Activated CD8-positive, alpha-beta memory T cell treated with anti-CD3 and anti-CD28 coated beads, Interleukin-2, amount 10 ng/mL, durations not matched to agents 7 days and 5 days (primary cell): ENCODE data around the gene TMEM132D. TPM values are rescaled to one million over a fixed set of nuclear protein-coding genes. Genes with fewer than 3 reads are reported as not detected.
"Not testable (repeated sequence)": the region's sequence is repeated elsewhere in the genome, so short reads cannot be mapped to it uniquely, and the experiment has no call there.

Experiments used
- ATAC-seq: fragments of 150-1000 bp; cut with Tn5 transposase; one replicate; pipeline ENCODE4 v1.10.0; 2021; ENCODE audit warnings: moderate library complexity
- CTCF ChIA-PET: fragments of 350-600 bp; sonication (Branson Sonifier 250); formaldehyde crosslinking; loops from one replicate; lab custom pipeline; 2021; ENCODE audit warnings: antibody characterized with exemption; lab: Charles Lee
- DNase-seq: peaks from one replicate; pipeline ENCODE4 v3.0.0-alpha.2; 2020
- H3K27ac Mint-ChIP-seq: one replicate; pipeline ENCODE4 v1.8.0; 2021; ENCODE audit warnings: mild to moderate bottlenecking, mixed read lengths
- H3K27me3 Mint-ChIP-seq: one replicate; pipeline ENCODE4 v1.8.0; 2021; ENCODE audit warnings: mixed read lengths
- H3K36me3 Mint-ChIP-seq: one replicate; pipeline ENCODE4 v1.8.0; 2021; ENCODE audit warnings: mild to moderate bottlenecking, mixed read lengths
- H3K4me1 Mint-ChIP-seq: one replicate; pipeline ENCODE4 v1.8.0; 2021; ENCODE audit warnings: mixed read lengths
- H3K4me3 Mint-ChIP-seq: one replicate; pipeline ENCODE4 v1.8.0; 2021; ENCODE audit warnings: mild to moderate bottlenecking, moderate library complexity, mixed read lengths
- H3K9me3 Mint-ChIP-seq: one replicate; pipeline ENCODE4 v1.8.0; 2022; ENCODE audit warnings: low read depth, mixed read lengths
- total RNA-seq, 2 experiments: library from RNA; stranded (reverse); gene quantifications; one replicate each; pipeline ENCODE4 v1.2.3, GENCODE V29; 2021

Gene TMEM132D
- total RNA-seq, 2 experiments from 2014 or later = not detected

DNA sequence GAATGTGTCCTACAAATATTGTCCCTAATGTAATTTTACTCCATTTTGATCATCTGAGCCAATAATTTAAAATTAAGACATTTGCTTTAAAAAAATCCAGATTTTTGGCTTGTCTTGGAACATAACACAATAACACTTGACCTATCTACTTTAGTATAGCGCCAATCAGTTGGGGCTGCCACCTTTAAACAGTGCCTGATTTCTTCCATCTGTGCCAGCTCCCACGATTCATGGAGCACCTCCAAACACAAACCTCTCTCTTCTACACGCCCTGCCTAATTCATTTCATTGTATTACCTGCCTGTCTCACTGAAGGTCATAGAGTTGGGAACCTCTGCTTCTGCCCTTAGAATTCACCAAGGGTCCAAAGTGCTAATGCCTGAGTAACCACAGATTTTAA, 352.4 kb downstream of the TMEM132D start:
- no peak overlapping the region for H3K4me3 Mint-ChIP-seq
- H3K4me1 Mint-ChIP-seq = no peaks in the 10 kb centered on the region
- H3K36me3 Mint-ChIP-seq = no peaks in the 10 kb centered on the region
- no peak for DNase-seq
- CTCF ChIA-PET = no interaction called here
- peaks cover 10% of the 10 kb centered on the region for H3K9me3 Mint-ChIP-seq
- no peak for ATAC-seq
- H3K27me3 Mint-ChIP-seq = no peaks in the 10 kb centered on the region
- no peak overlapping the region for H3K27ac Mint-ChIP-seq

DNA sequence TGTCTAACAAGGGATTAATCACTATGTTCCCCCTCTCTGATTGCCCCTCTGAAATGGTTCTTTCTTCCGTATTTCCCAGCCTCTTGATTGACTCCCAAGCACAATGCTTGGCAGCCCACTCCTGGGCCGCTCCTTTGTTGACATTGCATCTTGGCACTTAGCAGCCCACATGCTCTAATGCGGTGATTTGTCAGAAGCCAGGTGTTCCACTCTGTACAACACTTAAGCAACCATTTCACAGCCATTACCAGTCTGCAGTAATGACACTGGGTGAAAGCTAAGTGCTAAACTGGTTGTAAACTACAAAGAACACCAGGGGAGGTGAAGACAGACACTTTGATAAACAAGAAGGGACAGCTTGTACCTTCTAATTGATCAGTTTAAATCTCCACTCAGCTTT, 353.5 kb downstream of the TMEM132D start:
- no peaks in the 10 kb centered on the region for H3K36me3 Mint-ChIP-seq
- H3K9me3 Mint-ChIP-seq = peaks cover 10% of the 10 kb centered on the region
- H3K4me3 Mint-ChIP-seq = no peak overlapping the region
- CTCF ChIA-PET = no interaction called here
- H3K27me3 Mint-ChIP-seq = no peaks in the 10 kb centered on the region
- no peaks in the 10 kb centered on the region for H3K4me1 Mint-ChIP-seq
- DNase-seq (no peak), ATAC-seq (no peak)
- no peak overlapping the region for H3K27ac Mint-ChIP-seq

DNA sequence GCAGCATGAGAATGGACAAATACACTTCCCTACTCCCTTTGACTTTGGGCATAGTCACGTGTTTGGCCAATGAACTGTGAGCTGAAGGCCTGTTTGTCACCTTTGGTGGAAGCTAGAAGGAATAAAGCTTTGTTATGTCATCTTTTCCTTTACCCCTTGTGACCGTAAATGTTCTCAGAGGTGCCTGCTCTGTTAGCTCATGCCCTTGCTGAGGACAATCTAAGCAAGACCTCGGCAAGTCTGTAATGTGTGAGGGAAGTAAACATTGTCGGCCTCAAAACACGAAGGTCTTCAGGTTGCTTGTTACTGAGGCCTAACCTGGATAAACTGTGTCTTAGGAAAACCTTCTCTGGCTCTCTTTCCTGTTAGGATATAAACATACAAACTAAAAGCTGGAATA, 354.2 kb downstream of the TMEM132D start:
- ATAC-seq (no peak), DNase-seq (no peak)
- H3K27me3 Mint-ChIP-seq = no peaks in the 10 kb centered on the region
- H3K36me3 Mint-ChIP-seq = no peaks in the 10 kb centered on the region
- H3K9me3 Mint-ChIP-seq = peaks cover 10% of the 10 kb centered on the region
- no peak overlapping the region for H3K27ac Mint-ChIP-seq
- H3K4me3 Mint-ChIP-seq = no peak overlapping the region
- no peaks in the 10 kb centered on the region for H3K4me1 Mint-ChIP-seq
- CTCF ChIA-PET = no interaction called here

DNA sequence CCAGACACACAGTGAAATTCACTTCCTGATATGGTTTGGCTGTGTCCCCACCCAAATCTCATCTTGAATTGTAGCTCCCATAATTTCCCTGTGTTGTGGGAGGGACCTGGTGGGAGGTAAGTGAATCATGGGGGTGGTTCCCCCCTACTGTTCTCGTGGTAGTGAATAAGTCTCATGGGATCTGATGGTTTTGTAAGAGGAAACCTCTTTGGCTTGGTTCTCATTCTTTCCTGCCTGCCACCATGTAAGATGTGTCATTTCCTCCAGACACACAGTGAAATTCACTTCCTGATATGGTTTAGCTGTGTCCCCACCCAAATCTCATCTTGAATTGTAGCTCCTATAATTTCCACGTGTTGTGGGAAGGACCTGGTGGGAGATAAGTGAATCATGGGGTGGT, 354.8 kb downstream of the TMEM132D start:
- H3K4me1 Mint-ChIP-seq, DNase-seq, H3K27ac Mint-ChIP-seq, ATAC-seq, H3K27me3 Mint-ChIP-seq, H3K36me3 Mint-ChIP-seq, CTCF ChIA-PET, H3K4me3 Mint-ChIP-seq: not testable (repeated sequence)
- peaks cover 10% of the 10 kb centered on the region for H3K9me3 Mint-ChIP-seq

DNA sequence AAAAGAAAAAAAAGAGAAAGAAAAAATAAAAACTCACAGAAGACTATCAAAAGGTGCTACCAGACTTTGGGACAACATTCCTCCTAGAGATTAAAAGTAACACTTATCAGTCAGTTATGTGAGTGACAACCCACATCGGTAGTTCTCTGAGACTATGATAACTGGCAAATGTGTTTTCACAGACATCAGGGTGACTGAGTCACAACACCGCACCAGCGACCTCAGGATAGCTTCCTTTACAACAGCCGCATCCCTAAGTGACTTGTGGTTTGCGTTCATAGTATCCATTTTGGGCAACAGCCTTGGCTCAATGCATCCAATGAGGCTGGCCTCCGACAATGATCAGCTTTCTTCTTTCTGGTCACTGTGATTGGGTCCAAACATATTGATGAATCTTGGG, 359.1 kb downstream of the TMEM132D start:
- H3K4me1 Mint-ChIP-seq = no peaks in the 10 kb centered on the region
- ATAC-seq (no peak), DNase-seq (no peak)
- H3K9me3 Mint-ChIP-seq = peaks cover 8% of the 10 kb centered on the region
- no peaks in the 10 kb centered on the region for H3K27me3 Mint-ChIP-seq
- H3K27ac Mint-ChIP-seq = no peak overlapping the region
- CTCF ChIA-PET = no interaction called here
- no peak overlapping the region for H3K4me3 Mint-ChIP-seq
- no peaks in the 10 kb centered on the region for H3K36me3 Mint-ChIP-seq

DNA sequence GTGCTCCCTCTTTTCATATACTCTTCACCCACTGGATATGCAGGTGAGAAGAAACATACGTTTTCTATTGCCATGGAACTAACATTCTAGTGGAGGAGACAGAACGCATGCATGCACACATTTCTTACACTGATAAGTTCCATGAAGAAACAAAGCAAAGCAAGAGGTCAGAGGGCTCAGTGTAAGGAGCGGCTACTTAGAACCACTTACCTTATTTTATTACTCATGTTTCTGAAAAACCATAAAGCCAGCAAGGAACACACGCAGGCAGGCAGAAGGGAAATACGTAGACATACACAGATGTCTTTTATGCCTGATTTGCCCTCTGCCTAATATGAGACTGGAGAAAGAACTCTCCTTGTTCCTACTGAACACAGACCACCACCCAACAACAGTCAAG, 362.9 kb downstream of the TMEM132D start:
- no peak overlapping the region for H3K27ac Mint-ChIP-seq
- peaks cover 15% of the 10 kb centered on the region for H3K9me3 Mint-ChIP-seq
- no peaks in the 10 kb centered on the region for H3K36me3 Mint-ChIP-seq
- CTCF ChIA-PET = no interaction called here
- ATAC-seq (no peak), DNase-seq (no peak)
- no peaks in the 10 kb centered on the region for H3K4me1 Mint-ChIP-seq
- H3K27me3 Mint-ChIP-seq = no peaks in the 10 kb centered on the region
- H3K4me3 Mint-ChIP-seq = no peak overlapping the region

DNA sequence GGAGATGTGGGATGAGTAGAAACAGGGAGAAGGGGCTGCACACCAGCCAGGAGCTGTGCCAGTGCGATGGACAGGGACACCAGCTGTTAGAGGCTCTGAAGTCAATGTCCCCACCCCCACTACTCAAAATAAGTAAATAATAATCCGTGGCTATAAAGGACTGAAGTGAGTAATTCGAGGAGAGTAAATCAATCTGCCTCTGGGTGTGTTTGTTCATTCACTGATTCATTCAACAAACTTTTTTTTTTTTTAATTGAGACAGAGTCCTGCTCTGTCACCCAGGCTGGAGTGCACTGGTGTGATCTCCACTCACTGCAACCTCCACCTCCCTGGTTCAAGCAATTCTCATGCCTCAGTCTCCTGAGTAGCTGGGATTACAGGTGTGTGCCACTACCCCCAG, 363.6 kb downstream of the TMEM132D start:
- no peak overlapping the region for H3K27ac Mint-ChIP-seq
- ATAC-seq (no peak), DNase-seq (no peak)
- H3K4me3 Mint-ChIP-seq = no peak overlapping the region
- no peaks in the 10 kb centered on the region for H3K27me3 Mint-ChIP-seq
- CTCF ChIA-PET = no interaction called here
- H3K9me3 Mint-ChIP-seq = peaks cover 15% of the 10 kb centered on the region
- no peaks in the 10 kb centered on the region for H3K36me3 Mint-ChIP-seq
- H3K4me1 Mint-ChIP-seq = no peaks in the 10 kb centered on the region

DNA sequence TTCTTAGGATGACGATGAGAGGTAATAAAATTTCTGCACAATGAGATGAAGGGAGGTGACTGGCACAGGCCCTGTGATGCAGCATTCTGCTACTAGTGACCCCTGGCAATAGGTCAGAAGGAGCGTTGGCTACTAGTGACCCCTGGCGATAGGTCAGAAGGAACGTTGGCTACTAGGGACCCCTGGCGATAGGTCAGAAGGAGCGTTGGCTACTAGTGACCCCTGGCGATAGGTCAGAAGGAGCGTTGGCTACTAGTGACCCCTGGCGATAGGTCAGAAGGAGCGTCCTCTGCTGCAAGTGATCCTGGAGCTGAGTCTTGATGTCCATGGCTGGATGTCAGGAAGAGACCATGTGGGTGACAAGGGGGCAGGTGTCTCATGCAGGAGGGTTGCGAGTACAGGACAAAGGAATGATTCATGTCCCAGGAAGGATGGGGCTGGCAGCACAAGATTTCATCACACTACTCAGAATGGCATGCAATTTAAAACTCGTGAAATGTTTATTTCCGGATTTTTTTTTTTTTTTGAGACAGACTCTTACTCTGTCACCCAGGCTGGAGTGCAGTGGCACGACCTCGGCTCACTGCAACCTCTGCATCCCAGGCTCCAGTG, 365.0 kb downstream of the TMEM132D start:
- ATAC-seq = not testable (repeated sequence)

DNA sequence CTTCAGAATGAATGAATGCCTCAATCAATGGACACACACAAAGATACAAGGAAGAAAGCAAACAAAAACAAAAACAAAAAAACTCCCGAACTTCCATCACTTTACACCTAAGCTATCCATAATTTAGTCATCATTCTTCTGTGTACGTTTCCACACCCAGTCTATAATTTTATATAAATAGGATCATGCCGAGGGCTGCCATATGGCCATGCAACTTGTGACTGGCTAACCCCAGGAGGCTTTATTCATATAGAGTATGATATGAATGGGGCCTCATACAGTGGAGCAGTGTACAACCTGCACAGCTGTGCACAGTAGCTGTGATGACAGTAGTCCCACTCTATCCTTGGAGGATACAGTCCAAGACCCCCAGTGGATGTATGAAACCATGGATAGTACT, 365.7 kb downstream of the TMEM132D start:
- no peaks in the 10 kb centered on the region for H3K27me3 Mint-ChIP-seq
- peaks cover 15% of the 10 kb centered on the region for H3K9me3 Mint-ChIP-seq
- no peak for ATAC-seq
- CTCF ChIA-PET = no interaction called here
- no peaks in the 10 kb centered on the region for H3K4me1 Mint-ChIP-seq
- no peak for DNase-seq
- no peak overlapping the region for H3K27ac Mint-ChIP-seq
- no peak overlapping the region for H3K4me3 Mint-ChIP-seq
- no peaks in the 10 kb centered on the region for H3K36me3 Mint-ChIP-seq

More for the DNA sequence above, 365.0 kb downstream of the TMEM132D start:
- DNase-seq, CTCF ChIA-PET, H3K27me3 Mint-ChIP-seq, H3K4me1 Mint-ChIP-seq, H3K36me3 Mint-ChIP-seq, H3K27ac Mint-ChIP-seq, H3K4me3 Mint-ChIP-seq: not testable (repeated sequence)
- H3K9me3 Mint-ChIP-seq = peaks cover 15% of the 10 kb centered on the region

DNA sequence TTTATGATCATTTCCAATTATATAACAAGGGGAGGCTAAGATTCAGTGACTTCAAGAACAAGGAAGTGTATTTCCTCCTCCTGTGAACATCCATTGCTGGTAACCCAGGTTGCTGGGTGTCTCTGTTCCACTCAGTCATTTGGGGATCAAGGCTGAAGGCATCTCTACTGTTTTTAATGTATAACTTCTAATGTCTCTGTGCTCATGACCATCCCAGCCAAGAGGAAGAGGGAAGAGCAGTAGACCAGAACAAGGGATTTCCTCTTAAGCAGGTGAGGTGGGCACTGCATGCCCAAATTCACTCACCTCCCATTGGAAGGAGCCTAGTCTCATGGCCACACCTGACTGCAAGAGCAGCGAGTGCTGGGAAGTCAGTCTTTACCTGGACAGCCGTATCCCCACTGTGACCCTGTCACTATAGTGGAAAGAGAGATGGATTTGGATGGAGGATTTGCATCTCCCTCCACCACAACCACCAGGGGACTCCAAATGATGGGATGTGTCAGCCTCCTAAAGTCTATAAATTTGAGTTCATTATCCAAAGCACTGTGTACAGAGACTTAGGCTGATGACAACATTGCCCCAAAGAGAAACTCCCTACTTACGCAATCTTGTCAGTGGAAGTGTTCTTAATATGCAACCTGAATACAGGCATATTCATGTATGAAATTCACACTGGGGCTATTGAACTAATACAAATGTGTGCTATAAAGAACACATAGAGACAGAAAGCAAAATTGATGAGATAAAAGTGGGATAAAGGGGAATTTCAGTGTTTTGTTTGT, 368.7 kb downstream of the TMEM132D start:
- Mint-ChIP-seq H3K27me3 (no peaks in the 10 kb centered on the region), H3K4me1 (no peaks in the 10 kb centered on the region), H3K9me3 (peaks cover 14% of the 10 kb centered on the region), H3K36me3 (no peaks in the 10 kb centered on the region), H3K4me3 (no peak overlapping the region), H3K27ac (no peak overlapping the region)
- ATAC-seq (no peak), DNase-seq (no peak)
- CTCF ChIA-PET = no interaction called here

DNA sequence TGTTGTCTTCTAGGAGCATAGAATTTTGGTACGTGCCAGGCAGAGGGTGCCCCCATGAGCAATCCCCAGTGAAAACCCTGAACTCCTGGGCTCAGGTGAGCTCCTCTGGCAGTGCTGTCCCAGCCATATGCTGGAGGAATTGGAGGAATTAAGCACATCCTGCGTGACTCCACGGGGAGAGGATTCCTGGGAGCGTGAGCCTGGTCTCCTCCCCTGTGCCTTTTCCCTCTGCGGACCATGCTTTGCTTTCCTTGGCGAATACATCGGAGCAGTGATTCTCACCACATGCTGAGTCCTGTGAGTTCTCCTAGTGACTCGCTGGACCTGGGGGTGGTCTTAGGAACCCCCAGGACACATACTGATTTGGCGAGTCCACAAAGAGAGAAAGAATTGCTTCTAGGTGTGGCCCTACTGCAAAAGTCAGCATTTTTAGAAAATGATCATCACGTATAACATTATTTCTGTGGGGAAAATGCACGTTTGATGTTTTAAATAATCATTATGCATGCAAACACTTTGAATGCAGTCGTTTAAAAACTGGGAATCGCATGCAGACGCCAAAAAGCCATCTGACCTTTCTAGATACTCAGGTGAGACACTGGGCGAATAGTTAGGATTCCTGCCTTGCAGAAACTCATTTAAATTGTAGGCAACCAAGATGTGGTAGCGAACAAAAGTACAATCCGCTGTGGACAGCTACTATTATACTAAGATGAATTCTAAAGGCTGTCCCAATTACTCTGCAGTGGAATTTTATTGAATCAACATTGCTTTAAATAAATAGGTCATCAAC, 370.9 kb downstream of the TMEM132D start:
- H3K4me1 Mint-ChIP-seq = no peaks in the 10 kb centered on the region
- no peaks in the 10 kb centered on the region for H3K36me3 Mint-ChIP-seq
- H3K27ac Mint-ChIP-seq = no peak overlapping the region
- CTCF ChIA-PET = no interaction called here
- DNase-seq = no peak
- H3K27me3 Mint-ChIP-seq = no peaks in the 10 kb centered on the region
- no peak overlapping the region for H3K4me3 Mint-ChIP-seq
- ATAC-seq = no peak
- peaks cover 9% of the 10 kb centered on the region for H3K9me3 Mint-ChIP-seq

DNA sequence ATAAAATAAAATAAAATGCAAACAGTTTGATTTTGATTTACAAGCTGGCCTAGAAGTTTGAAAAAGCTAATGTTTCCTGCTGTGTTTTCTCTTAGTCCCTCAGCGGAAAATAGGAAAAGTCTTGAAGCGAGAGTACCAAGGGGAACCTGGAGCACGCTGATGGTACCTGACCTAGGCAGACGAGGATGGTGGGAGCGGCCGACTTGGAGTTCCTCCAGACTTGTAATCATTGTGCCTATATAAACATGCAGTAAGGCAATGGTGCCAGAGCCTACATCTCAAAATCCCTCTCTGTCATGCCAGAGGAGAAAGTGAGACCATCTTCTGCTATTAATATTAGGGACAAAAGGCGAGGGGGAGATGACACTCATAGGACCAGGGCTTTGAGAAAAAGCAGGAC, 371.7 kb downstream of the TMEM132D start:
- no peak for ATAC-seq
- no peaks in the 10 kb centered on the region for H3K4me1 Mint-ChIP-seq
- CTCF ChIA-PET = no interaction called here
- H3K27me3 Mint-ChIP-seq = no peaks in the 10 kb centered on the region
- H3K27ac Mint-ChIP-seq = no peak overlapping the region
- H3K36me3 Mint-ChIP-seq = no peaks in the 10 kb centered on the region
- H3K9me3 Mint-ChIP-seq = peaks cover 6% of the 10 kb centered on the region
- no peak overlapping the region for H3K4me3 Mint-ChIP-seq
- DNase-seq = no peak

DNA sequence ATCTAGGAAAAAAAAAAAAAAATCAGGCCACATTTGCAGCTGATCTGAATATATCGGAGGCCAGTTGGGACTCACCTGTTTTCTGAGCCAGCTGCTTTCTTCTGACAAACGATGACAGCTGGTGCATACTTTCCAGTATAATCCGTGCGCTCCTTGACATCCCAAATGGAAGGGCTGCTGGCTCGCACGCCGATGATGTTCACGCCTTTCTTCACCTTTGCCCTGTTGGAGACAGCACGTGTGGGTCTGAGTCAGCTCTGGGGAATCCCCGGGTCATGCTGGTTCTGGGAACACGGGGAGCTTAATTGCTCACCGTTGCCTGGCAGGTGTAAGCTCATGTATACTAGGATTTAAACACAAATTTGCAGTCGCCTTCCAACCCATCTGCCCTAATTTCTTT, 372.8 kb downstream of the TMEM132D start:
- peaks cover 3% of the 10 kb centered on the region for H3K9me3 Mint-ChIP-seq
- CTCF ChIA-PET = no interaction called here
- H3K4me1 Mint-ChIP-seq = no peaks in the 10 kb centered on the region
- H3K27ac Mint-ChIP-seq = no peak overlapping the region
- no peak for ATAC-seq
- no peaks in the 10 kb centered on the region for H3K36me3 Mint-ChIP-seq
- no peak overlapping the region for H3K4me3 Mint-ChIP-seq
- DNase-seq = no peak
- no peaks in the 10 kb centered on the region for H3K27me3 Mint-ChIP-seq

DNA sequence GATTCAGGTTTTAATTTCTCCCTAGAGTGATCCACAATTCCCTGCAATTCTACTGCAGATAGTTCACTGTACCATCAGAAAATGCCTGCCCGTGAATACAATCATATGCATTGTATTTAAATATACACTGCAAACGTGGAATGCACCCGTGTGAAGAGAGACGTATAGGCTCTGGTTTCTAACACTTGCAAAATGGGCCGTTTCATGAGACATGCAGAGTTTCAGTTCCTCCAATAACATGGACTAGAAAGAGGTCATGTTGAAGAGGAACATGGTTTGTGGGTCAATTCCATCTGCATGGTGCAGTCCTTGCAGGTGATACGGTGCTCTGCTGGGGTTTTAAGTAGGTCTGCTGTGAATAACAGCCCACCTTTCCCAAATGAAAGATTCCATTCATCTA, 373.3 kb downstream of the TMEM132D start:
- no peak overlapping the region for H3K27ac Mint-ChIP-seq
- CTCF ChIA-PET = no interaction called here
- H3K36me3 Mint-ChIP-seq = no peaks in the 10 kb centered on the region
- H3K9me3 Mint-ChIP-seq = peaks cover 3% of the 10 kb centered on the region
- ATAC-seq (no peak), DNase-seq (no peak)
- H3K4me3 Mint-ChIP-seq = no peak overlapping the region
- no peaks in the 10 kb centered on the region for H3K27me3 Mint-ChIP-seq
- H3K4me1 Mint-ChIP-seq = no peaks in the 10 kb centered on the region
